NCI-H187 treated with DMSO at 0.1 percent for 48 hours (cell line): Measurements from ENCODE around the gene TNFRSF21.
"Not testable (repeated sequence)": the region's sequence is repeated elsewhere in the genome, so short reads cannot be mapped to it uniquely, and the experiment has no call there.

Source experiments
- DNase-seq: peaks from one replicate; lab custom pipeline; 2025; lab: John Stamatoyannopoulos, UW

The TNFRSF21 gene

GRCh38 chr6:47321577-47321976, 11.9 kb upstream of the TNFRSF21 start:
- no peak for DNase-seq

GRCh38 chr6:47319867-47320266, 10.2 kb upstream of the TNFRSF21 start:
- DNase-seq = no peak

- no peak for DNase-seq
These were observed 9.7 kb upstream of the TNFRSF21 start for GRCh38 chr6:47319382-47319781.

- no peak for DNase-seq
These were observed 8.7 kb upstream of the TNFRSF21 start for GRCh38 chr6:47318236-47318989.

- DNase-seq = not testable (repeated sequence)
These were observed 5.5 kb upstream of the TNFRSF21 start for GRCh38 chr6:47315181-47315580.

- DNase-seq = no peak
These were observed 401 bp upstream of the TNFRSF21 start for GRCh38 chr6:47310131-47310480.

- DNase-seq = no peak
These were observed 984 bp downstream of the TNFRSF21 start for GRCh38 chr6:47308552-47309290.

GRCh38 chr6:47308198-47308517, 1.5 kb downstream of the TNFRSF21 start:
- DNase-seq = no peak

- DNase-seq = no peak
These were observed 2.1 kb downstream of the TNFRSF21 start for GRCh38 chr6:47307362-47308197.

GRCh38 chr6:47306887-47307286, 2.8 kb downstream of the TNFRSF21 start:
- no peak for DNase-seq

- DNase-seq = no peak
These were observed 5.8 kb downstream of the TNFRSF21 start for GRCh38 chr6:47303861-47304260.

GRCh38 chr6:47303342-47303741, 6.4 kb downstream of the TNFRSF21 start:
- DNase-seq = no peak

GRCh38 chr6:47302043-47302442, 7.7 kb downstream of the TNFRSF21 start:
- DNase-seq = no peak

GRCh38 chr6:47301441-47301840, 8.3 kb downstream of the TNFRSF21 start:
- no peak for DNase-seq

- no peak for DNase-seq
These were observed 9.3 kb downstream of the TNFRSF21 start for GRCh38 chr6:47300417-47300816.

GRCh38 chr6:47299965-47300364, 9.7 kb downstream of the TNFRSF21 start:
- DNase-seq = no peak

- no peak for DNase-seq
These were observed 11.2 kb downstream of the TNFRSF21 start for GRCh38 chr6:47298475-47298874.

GRCh38 chr6:47294990-47295389, 14.7 kb downstream of the TNFRSF21 start:
- DNase-seq = no peak

GRCh38 chr6:47292944-47293343, 16.8 kb downstream of the TNFRSF21 start:
- no peak for DNase-seq

- no peak for DNase-seq
These were observed 17.7 kb downstream of the TNFRSF21 start for GRCh38 chr6:47292027-47292426.

GRCh38 chr6:47290124-47290834, 19.4 kb downstream of the TNFRSF21 start:
- no peak for DNase-seq
